GM19240 (cell line): ENCODE measurements around the gene CEP44.

ENCODE experiments used
- DNase-seq: peaks from one replicate; pipeline ENCODE4 v3.0.0; 2011; ENCODE audit warnings: low spot score; ENCODE audit not compliant: insufficient read length

Gene CEP44

GRCh38 chr4:174381440-174381800 is 97.7 kb downstream of the CEP44 start:
- no peak for DNase-seq
